MG63 (cell line): ENCODE results near the gene PXYLP1. TPM values are rescaled to one million over a fixed set of nuclear protein-coding genes. Genes with fewer than 3 reads are reported as not detected.

Source experiments
- DNase-seq: peaks from one replicate; pipeline ENCODE4 v3.0.0-alpha.2; 2020
- H3K27me3 ChIP-seq: fragments of 250-450 bp; sonication (Bioruptor Pico); 2 replicates; pipeline ENCODE4 v1.5.1; 2020; ENCODE audit warnings: mild to moderate bottlenecking, moderate library complexity
- H3K36me3 ChIP-seq: fragments of 250-450 bp; sonication (Bioruptor Pico); 2 replicates; pipeline ENCODE4 v1.5.1; 2020; ENCODE audit warnings: mild to moderate bottlenecking, moderate library complexity
- H3K4me3 ChIP-seq: fragments of 250-450 bp; sonication (Bioruptor Pico); 2 replicates; pipeline ENCODE4 v1.5.1; 2020; ENCODE audit warnings: mild to moderate bottlenecking, moderate library complexity
- H3K9me3 ChIP-seq: fragments of 250-450 bp; sonication (Bioruptor Pico); 2 replicates; pipeline ENCODE4 v1.5.1; 2020; ENCODE audit warnings: mild to moderate bottlenecking, moderate library complexity
- total RNA-seq: library from RNA; depleted of rRNA; stranded (reverse); fragments of >200 nt; shearing (Covaris generic); gene quantifications from 2 replicates; pipeline ENCODE4 v1.2.3, GENCODE V29; 2014; ENCODE audit warnings: low replicate concordance

The PXYLP1 gene
- total RNA-seq, 1 experiment from 2014 or later, result 39.1 TPM

DNA sequence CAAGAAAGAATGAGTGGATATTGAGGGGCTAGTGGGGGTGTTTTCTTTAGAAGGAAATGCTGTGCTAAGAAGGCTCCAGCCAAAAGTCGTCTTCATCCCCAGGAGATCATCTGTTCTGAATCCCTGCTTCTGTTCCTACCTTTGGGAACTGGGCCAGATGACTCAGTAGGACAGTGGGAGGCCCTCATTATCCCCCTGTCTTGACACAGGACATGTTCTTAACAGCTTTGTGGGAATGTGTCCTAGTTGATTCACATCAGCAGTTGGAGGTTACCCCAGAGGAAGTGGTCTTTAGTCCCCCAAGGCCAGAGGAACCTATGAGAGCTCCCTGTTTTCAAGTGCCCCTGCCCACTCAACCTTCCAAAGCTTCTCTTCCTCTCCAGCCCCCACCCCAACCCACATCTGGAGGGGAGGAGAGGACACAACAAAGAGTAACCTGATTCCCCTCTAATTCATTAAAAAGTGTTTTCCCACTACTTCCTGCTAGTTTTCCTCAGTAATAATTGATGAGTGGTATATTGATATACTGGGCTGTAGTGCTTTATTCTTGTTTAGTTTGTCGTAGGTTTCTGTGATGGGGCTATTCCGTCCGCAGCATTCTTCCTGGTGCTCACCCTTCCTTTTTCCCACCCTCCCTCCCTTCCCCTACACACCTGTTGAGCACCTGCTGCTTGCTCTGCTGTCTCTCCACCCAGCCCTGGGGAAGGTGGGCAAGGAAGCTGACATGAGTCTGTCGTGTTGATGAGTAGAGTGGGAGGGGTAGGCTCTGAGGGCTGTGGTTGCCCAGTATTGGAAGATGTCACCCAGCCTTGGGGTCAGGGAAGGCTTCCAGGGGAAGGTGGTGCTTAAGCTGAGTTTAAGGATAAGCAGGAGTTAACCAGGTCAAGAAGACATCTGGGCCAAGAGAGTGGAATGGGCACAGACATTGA, 9.3 kb downstream of the PXYLP1 start:
- no peaks in the 10 kb centered on the region for H3K9me3 ChIP-seq
- DNase-seq, result peak; percentile 82
- H3K4me3 ChIP-seq, result no peak overlapping the region
- peaks cover 24% of the 10 kb centered on the region for H3K36me3 ChIP-seq
- no peaks in the 10 kb centered on the region for H3K27me3 ChIP-seq

DNA sequence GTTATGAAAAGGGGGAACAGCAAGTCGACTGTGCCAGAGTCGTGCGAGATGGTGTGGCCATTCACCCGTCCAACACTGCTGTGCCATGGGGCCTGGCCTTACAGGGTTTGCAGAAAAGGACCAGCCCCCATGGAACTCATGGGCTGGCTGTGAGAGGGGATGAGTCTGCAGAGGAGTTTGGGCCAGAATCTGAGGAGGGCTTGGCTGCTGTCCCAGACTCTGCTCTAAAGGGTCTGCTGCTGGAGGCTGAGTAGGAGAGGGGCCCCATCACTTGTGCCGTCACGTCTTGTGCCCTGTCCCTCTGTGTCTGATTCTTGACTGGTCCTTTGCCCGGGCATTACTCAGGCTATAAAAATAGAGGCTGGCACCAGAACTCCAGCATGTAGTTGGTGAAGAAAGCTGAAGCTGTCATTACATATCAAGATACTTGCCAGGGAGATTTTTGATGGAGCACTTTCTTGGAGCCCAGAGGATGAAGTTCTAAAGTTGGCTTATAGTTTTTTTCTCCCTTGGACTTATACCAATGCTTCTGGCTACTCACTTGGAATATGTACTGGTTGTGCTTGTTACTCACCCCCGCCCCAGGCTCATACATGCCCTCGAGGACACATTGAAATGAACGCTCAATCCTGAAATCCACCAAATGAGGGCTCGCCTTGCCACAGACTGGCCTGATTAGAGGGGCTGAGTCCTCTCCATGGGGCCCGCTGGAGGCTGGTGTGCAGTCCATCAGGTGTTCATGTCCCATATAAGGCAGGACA, 10.2 kb downstream of the PXYLP1 start:
- Histone ChIP-seq H3K9me3 (no peaks in the 10 kb centered on the region), H3K27me3 (no peaks in the 10 kb centered on the region), H3K36me3 (peaks cover 18% of the 10 kb centered on the region), H3K4me3 (no peak overlapping the region; the same call in 1 of the 2 replicates)
- DNase-seq, result peak; percentile 100

DNA sequence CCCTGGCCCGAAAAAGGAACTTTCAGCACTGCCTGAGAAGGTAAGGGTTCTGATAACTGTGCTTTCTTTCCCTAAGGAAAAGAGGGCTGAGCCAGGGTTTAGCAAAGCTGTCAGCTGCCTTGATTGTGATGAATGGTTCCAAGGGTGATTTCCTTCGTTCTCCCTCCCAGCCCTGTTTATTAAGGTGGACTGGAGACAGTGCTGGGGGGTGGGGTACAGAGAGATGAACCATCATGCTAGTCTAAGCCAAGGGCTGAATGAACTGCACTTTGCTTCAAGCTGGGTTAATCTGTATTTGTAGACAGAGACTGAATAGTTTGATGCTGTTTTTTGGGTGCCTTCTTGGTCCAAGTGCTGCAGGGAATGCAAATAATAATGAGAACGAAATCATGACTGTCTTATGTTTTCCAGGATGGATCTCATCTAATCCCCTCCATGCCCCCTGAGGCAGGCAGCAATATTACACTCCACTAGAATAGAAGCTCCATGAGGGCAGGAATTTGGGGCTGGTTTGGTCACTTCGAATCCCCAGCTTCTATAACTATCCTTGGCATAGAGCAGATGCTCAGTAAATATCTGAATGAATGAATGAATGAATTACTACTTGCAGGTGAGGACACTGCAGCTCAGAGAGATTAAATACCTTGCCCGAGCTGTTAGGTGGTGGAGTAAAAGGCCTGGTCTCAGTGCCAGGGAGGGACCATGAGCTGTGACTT, 10.9 kb downstream of the PXYLP1 start:
- DNase-seq, result no peak
- Histone ChIP-seq H3K4me3 (no peak overlapping the region; the same call in 1 of the 2 replicates), H3K27me3 (no peaks in the 10 kb centered on the region), H3K36me3 (peaks cover 13% of the 10 kb centered on the region), H3K9me3 (no peaks in the 10 kb centered on the region)

DNA sequence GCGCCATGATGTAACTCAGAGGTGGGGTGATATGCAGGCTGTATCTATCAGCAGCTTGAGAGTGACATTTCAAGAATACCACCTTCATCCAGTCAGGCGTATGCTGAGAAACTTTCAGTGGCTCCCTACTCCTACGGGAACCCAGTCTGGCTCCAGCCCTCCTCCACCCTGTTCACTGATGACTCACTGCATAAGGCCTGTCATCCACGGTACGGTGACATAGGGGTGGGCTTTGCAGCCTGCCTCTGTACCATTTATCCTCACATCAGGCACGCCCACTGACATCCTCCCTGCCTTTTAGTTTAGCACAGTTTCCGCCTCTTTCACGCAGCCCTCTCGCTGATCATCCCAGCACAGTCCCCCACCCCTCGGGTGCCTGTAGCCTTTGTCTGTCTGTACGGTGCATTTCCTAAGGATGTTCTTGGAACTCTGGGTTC, 11.7 kb downstream of the PXYLP1 start:
- no peaks in the 10 kb centered on the region for H3K27me3 ChIP-seq
- H3K4me3 ChIP-seq, result no peak overlapping the region
- H3K9me3 ChIP-seq, result no peaks in the 10 kb centered on the region
- no peak for DNase-seq
- peaks cover 11% of the 10 kb centered on the region for H3K36me3 ChIP-seq

DNA sequence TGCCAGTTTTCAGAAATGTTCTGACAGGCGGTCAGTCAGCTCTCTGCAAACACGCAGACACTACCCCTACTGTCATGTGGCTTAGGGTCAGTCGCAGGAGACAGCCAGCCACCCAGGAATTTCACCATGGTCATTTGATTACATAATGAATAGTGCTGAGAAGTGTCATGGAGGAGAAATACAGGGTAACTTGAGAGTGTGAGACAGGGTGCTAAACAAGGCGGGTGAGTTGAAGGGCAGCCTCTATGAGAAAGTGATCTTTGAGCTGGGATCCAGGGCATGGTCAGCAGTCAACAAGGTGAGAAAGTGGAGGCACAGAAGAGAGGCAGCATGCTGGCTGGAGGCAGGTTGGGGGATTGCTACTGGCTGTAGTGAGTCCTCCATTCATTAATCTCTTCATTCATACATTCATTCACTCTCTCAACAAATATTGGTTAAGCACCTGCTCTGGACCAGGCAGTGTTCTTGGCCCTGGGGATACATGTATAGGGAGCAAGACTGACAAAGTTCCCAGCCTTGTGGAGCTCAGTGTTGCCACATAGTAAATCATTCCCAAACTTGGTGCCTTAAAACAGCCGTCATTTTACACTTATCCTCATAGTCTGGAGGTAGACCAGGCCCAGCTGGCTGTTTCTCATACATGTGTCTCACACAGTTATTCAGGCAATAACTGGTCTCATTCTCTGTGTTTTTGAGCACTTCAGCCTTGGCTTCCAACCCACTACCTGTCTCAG, 14.8 kb downstream of the PXYLP1 start:
- Histone ChIP-seq H3K36me3 (peaks cover 11% of the 10 kb centered on the region), H3K9me3 (no peaks in the 10 kb centered on the region), H3K4me3 (no peak overlapping the region), H3K27me3 (no peaks in the 10 kb centered on the region)
- DNase-seq, result no peak

DNA sequence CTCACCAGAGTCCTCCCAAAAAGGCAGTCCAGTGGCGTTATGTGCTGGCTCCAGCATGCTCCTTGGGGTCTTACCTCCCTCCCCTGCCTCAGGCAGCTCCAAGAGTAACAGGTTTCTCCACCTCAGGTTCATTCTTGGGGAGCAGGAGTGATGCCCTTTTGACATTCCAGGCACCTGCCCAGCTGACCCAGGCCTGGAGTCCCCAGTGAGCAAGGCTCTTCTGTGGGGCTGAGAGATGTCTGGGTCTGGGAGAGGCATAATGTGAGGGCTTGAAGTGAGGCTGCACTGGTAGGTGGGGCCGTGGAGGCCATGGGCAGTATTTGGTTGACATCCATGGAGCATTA, 15.3 kb downstream of the PXYLP1 start:
- Histone ChIP-seq H3K4me3 (no peak overlapping the region), H3K36me3 (peaks cover 16% of the 10 kb centered on the region), H3K27me3 (no peaks in the 10 kb centered on the region), H3K9me3 (no peaks in the 10 kb centered on the region)
- no peak for DNase-seq

DNA sequence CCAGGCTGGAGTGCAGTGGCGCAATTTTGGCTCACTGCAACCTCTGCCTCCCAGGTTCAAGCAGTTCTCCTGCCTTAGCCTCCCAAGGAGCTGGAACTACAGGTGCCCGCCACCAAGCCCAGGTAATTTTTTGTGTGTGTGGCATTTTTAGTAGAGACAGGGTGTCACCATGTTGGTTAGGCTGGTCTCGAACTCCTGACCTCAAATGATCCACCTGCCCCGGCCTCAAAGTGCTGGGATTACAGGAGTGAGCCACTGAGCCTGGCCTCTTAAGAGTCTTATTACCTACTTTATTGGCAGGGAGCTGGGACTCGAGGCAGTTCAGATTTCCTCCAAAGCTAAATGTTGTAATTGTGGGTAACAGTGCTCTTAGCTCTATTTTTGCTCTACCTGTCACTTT, 16.4 kb downstream of the PXYLP1 start:
- H3K27me3 ChIP-seq, result no peaks in the 10 kb centered on the region
- H3K4me3 ChIP-seq, result no peak overlapping the region
- DNase-seq, result no peak
- H3K9me3 ChIP-seq, result no peaks in the 10 kb centered on the region
- H3K36me3 ChIP-seq, result peaks cover 13% of the 10 kb centered on the region

DNA sequence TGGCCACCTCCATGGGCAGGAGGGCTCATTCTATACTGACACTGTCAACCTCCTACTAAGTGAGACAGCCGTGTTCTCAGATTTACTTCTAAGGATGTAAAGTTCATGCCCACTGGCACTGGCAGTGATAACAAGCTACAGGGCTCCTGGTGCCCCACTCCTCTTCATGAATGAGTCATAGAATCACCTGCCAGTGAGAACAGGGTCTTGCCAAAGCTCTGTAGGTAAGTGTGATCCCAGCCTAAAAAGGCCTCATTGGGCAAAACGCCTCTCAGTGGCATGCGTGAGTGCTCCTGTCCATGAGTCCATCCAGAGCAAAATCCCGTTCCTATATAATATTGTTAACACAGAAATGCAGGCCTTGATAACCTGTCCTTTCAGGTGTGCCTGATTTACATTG, 17.4 kb downstream of the PXYLP1 start:
- no peak for DNase-seq
- H3K27me3 ChIP-seq, result no peaks in the 10 kb centered on the region
- peaks cover 8% of the 10 kb centered on the region for H3K36me3 ChIP-seq
- H3K4me3 ChIP-seq, result no peak overlapping the region
- H3K9me3 ChIP-seq, result no peaks in the 10 kb centered on the region

DNA sequence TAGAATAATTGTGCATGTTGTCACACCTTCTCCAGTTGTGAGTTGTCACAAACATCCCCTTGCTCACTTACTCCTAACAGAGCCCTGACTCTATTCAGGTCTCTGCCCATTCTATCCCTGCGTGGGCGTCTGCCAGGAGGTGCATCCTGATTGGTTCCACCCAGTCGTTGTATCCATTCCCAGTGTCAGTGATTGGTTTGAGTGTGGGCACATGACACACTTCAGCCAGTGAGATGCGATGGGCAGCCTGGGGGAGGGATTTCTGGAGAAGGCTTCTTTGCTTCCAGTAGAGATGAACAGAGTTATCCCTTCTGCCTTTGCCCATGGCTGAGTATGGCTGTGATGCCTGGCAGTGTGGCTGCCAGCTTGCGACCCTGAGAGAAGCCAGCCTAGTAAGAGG, 18.7 kb downstream of the PXYLP1 start:
- Histone ChIP-seq H3K27me3 (no peaks in the 10 kb centered on the region), H3K9me3 (no peaks in the 10 kb centered on the region), H3K4me3 (no peak overlapping the region), H3K36me3 (peaks cover 8% of the 10 kb centered on the region)
- DNase-seq, result peak; percentile 23

DNA sequence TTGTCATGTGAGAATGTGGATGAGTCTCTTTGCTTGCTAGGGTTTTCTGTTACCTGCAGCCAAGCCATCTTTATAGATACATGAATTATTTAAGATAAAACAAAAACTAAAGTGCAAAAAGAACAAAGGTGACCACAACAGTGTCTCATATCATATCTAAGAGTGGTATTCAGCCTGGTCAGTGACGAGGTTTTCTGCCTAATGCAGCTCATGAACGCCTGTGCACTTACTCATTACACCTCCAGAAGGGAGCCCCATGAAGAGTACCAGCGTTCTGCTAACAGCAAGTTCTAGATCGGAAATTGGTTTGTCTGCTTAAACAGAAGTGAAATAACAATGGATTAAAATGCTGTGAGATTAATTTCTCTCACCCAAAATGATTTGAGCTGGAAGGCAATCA, 19.2 kb downstream of the PXYLP1 start:
- DNase-seq, result no peak
- H3K4me3 ChIP-seq, result no peak overlapping the region
- H3K36me3 ChIP-seq, result peaks cover 8% of the 10 kb centered on the region

DNA sequence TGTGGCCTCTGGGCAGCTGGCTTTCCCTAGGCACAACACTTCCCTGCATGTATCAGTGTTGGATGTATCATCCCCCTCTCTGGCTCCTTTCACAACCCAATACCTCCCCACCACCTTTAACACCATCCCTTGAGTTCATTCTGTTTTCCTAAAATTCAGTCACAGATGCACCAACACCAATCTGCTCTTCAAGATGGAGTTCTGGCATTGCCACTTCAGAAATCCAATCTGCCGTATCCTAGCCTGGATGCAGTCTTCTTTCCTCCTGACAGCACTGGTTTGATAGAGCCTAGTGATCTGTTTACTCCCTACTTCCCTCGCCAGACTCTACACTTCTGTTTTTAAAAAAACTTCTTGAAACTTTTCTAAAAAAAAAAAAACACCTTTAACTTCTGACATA, 21.7 kb downstream of the PXYLP1 start:
- H3K27me3 ChIP-seq, result no peaks in the 10 kb centered on the region
- H3K4me3 ChIP-seq, result no peak overlapping the region
- peaks cover 10% of the 10 kb centered on the region for H3K36me3 ChIP-seq
- H3K9me3 ChIP-seq, result no peaks in the 10 kb centered on the region
- no peak for DNase-seq

More for the DNA sequence above, 19.2 kb downstream of the PXYLP1 start:
- no peaks in the 10 kb centered on the region for H3K27me3 ChIP-seq
- H3K9me3 ChIP-seq, result no peaks in the 10 kb centered on the region

DNA sequence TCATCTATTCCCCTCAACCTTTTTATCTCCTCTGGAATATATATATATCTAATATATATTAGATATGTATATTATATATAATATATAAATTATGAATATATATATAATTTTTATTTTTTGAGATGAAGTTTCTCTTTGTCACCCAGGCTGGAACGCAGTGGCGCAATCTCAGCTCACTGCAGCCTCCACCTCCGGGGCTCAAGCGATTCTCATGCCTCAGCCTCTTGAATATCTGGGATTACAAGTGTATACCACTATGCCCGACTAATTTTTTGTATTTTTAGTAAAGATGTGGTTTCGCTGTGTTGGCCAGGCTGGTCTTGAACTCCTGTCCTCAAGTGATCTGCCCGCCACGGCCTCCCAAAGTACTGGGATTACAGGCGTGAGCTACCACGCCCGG, 22.2 kb downstream of the PXYLP1 start:
- no peak overlapping the region for H3K4me3 ChIP-seq
- no peaks in the 10 kb centered on the region for H3K9me3 ChIP-seq
- no peak for DNase-seq
- H3K27me3 ChIP-seq, result no peaks in the 10 kb centered on the region
- peaks cover 10% of the 10 kb centered on the region for H3K36me3 ChIP-seq

DNA sequence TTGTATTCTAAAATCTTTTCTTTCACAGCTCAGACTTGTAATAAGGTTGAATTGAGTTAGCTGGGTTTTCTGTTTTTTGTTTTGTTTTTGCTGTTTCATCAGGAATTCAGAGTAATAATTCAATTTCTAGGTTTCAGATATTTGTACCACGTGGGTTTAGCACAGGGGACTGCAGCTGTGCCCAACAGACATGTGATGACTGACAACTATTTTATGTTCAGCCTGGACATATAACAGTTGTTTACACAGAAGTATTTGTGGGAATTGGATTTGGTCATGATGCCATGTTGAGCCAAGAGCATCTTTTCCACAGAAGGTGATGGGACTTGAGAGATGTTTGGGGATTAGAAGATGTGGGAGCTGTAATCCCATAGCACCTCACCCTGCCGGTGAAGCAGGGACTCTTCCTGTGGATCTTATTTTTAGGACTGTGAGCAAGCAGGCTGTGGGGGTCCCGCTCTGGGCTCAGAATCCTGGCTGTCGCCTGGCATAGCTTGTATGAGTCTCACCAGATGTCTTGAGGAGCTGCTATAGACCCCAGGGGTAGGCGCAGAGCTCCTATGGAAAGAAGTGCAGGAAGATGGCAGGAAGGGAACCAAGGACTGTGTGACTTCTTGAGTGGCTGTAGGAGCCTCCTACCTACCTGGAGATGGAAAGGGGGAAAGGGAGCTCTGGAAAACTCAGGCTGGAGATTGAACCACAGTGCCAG, 23.7 kb downstream of the PXYLP1 start:
- Histone ChIP-seq H3K36me3 (peaks cover 10% of the 10 kb centered on the region), H3K9me3 (no peaks in the 10 kb centered on the region), H3K4me3 (no peak overlapping the region), H3K27me3 (no peaks in the 10 kb centered on the region)
- no peak for DNase-seq

DNA sequence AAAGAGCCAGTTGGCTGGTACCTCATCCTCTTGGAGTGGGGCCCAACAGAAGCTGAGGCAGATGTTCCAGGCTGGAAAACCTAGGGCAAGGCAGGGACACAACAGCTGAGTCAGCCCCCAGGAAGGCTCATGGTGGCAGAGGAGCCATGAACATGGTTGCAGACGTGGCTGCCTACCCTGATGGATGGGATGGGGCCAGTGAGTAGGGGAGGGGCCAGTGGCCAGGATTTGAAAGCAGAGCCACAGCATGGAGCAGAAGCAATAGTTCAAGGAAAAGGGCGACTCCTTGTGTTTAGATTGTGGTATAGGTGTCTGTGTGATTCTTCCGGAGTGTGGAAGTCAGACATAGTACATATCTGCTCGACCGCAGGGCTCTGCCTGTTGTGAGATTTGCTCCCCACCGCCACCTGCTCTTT, 24.2 kb downstream of the PXYLP1 start:
- no peaks in the 10 kb centered on the region for H3K27me3 ChIP-seq
- DNase-seq, result peak; percentile 93
- H3K9me3 ChIP-seq, result no peaks in the 10 kb centered on the region
- H3K36me3 ChIP-seq, result peaks cover 10% of the 10 kb centered on the region
- H3K4me3 ChIP-seq, result no peak overlapping the region

DNA sequence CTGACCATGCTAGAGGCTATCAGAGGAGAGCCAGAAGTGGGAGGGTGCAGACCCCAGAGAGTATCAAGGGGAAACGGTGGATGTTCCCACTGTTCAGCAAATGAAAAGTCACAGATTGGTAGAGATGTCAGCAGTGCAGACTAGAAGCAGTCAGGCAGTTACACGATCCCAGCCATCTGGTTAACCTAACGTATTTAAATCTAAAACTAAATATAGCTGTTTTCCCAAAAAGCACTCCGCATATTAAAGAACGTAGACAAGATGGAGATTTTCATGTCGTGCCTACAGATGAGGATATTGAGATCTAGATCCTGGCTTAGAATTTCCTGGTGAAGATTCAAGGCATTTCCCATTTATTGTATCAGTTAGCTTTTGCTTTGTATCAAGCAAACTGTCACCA, 25.2 kb downstream of the PXYLP1 start:
- Histone ChIP-seq H3K4me3 (no peak overlapping the region), H3K9me3 (no peaks in the 10 kb centered on the region), H3K36me3 (peaks cover 4% of the 10 kb centered on the region), H3K27me3 (no peaks in the 10 kb centered on the region)
- no peak for DNase-seq

DNA sequence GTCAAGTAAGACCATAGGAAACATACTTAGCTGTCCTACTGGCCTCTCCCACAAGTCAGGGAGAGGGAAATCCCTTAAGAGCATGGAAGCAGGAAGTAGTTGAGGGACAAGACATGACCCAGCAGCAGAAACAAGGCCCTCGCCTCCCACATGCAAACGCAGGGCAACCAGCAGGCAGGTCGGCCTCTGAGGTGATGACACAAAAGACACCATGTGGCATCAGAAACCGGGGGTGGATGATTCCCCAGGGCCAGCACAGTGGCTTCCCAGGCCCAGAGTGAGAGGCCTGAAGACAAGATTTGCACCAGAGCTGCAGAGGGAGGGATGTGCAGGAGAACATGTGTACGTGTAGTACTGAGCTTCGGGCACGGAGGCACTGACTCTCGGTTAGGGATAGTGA, 26.3 kb downstream of the PXYLP1 start:
- DNase-seq, result no peak
- H3K36me3 ChIP-seq, result peaks cover 2% of the 10 kb centered on the region; the same call in 1 of the 2 replicates
- H3K9me3 ChIP-seq, result no peaks in the 10 kb centered on the region
- H3K27me3 ChIP-seq, result no peaks in the 10 kb centered on the region
- no peak overlapping the region for H3K4me3 ChIP-seq
